Right lobe of liver (tissue), 6 donors: ENCODE results near the gene KLF18. TPM values are rescaled to one million over a fixed set of nuclear protein-coding genes. Genes with fewer than 3 reads are reported as not detected.

ENCODE experiments used
- ATAC-seq, 4 donors: fragments of 200-7000 bp; cut with Tn5 transposase; one replicate each; pipeline ENCODE4 v1.9.1; 2020; ENCODE audit warnings: mild to moderate bottlenecking in 4 of 4, moderate library complexity in 4 of 4
- DNase-seq, 3 donors: peaks; one replicate each; pipeline ENCODE4 v3.0.0-alpha.2; 2020
- H3K27ac ChIP-seq, 3 donors: fragments of 200-600 bp; one replicate each; pipeline ENCODE4 v1.8.0; 2022
- H3K27me3 ChIP-seq, 2 donors: fragments of 200-600 bp; one replicate each; pipeline ENCODE4 v1.8.0; 2022
- H3K36me3 ChIP-seq, 4 donors: fragments of 200-600 bp; sonication (generic) in 1 of 4; one replicate each; pipeline versions ENCODE4 v1.5.1 to v1.8.0; 2017 to 2022; ENCODE audit warnings: control low read depth in 1 of 4
- H3K4me1 ChIP-seq, 4 donors: fragments of 200-600 bp; sonication (generic) in 1 of 4; one replicate each; pipeline versions ENCODE4 v1.5.1 to v1.8.0; 2017 to 2022; ENCODE audit warnings: control low read depth in 1 of 4
- H3K4me3 ChIP-seq, 3 donors: fragments of 200-600 bp; one replicate each; pipeline ENCODE4 v1.8.0; 2022
- H3K9me3 ChIP-seq, 4 donors: fragments of 200-600 bp; sonication (generic) in 1 of 4; one replicate each; pipeline versions ENCODE4 v1.5.1 to v1.8.0; 2017 to 2022; ENCODE audit warnings: control low read depth in 1 of 4
- CTCF ChIP-seq, 4 donors: fragments of 200-600 bp in 3 of 4; fragments of 450-650 bp in 1 of 4; IDR thresholded peaks; one replicate each; pipeline versions ENCODE4 v1.5.1 to v1.8.0; 2016 to 2022; ENCODE audit warnings: antibody characterized with exemption in 4 of 4, mild to moderate bottlenecking in 2 of 4
- POLR2A ChIP-seq: fragments of 450-650 bp; IDR thresholded peaks from one replicate; pipeline ENCODE4 v1.6.1; 2017; ENCODE audit warnings: antibody characterized with exemption, mild to moderate bottlenecking
- WGBS: methylation state at CpG from one replicate; pipeline ENCODE4 v1.1.6; 2018; ENCODE audit warnings: low coverage, low lambda C conversion rate; ENCODE audit not compliant: insufficient coverage; ENCODE audit errors: missing lambda C conversion rate; 5-methylcytosine and 5-hydroxymethylcytosine counted together
- intact Hi-C, 2 donors: fragments of 100-400 bp; cut with DNase I; formaldehyde crosslinking; loops; one replicate each; pipeline versions ENCODE4 v1.11.2 to v1.14.1; 2022
- total RNA-seq, 6 experiments: library from RNA; depleted of rRNA in 2 of 6; stranded (reverse); fragments of >200 nt in 2 of 6; fragmentation: NEBNext Ultra II Directional in 3 of 6; extraction: Animal tissue kit (Norgen Biotek cat#: 25700) in 3 of 6; gene quantifications; one replicate each; pipeline versions ENCODE4 v1.1.0 to v1.2.4, GENCODE V29; 2016 to 2023
- donor health status: DM: no; HTN: yes; CAD: no.
- donor health status: DM: no; HTN: no; CAD: no.
- donor health status: DM: no; HTN: no; CAD: no.
- donor health status: DM: no; HTN: yes; CAD: no.
- donor health status: DM: no; HTN: yes; CAD: no.

Gene KLF18
- total RNA-seq, 6 experiments from 2014 or later, result not detected

GRCh38 chr1:44113095-44113609 is 28.3 kb downstream of the KLF18 start:
- no peak overlapping the region for H3K4me3 ChIP-seq
- H3K27ac ChIP-seq, result no peak overlapping the region
- no peaks in the 10 kb centered on the region for H3K4me1 ChIP-seq
- ATAC-seq (no peak), DNase-seq (no peak)
- no peaks in the 10 kb centered on the region for H3K9me3 ChIP-seq
- WGBS, result 64% methylated on average over 2 of the region's 2 CpGs
- H3K36me3 ChIP-seq, result no peaks in the 10 kb centered on the region
- intact Hi-C loops, result no loop called here
- no peaks in the 10 kb centered on the region for H3K27me3 ChIP-seq
- TF ChIP-seq POLR2A (no peak), CTCF (IDR thresholded peaks at IDR 0.05) (no peak)

DNA sequence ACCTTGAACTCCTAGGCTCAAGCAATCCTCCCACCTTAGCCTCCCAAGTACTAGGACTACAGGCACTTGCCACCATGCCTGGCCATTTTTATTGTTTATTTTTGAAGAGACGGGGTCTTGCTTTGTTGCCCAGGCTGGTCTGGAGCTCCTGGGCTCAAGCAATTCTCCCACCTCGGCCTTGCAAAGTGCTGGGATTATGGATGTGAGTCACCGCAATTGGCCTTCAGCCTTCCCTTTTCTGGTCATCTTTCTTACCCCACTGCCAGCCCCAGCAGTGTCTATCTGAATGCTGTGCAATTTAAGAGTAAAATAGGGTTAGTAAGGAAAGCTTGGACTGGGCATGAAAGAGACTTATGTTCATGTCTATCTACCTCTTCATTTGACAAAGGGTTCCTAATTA is 28.9 kb downstream of the KLF18 start:
- no peaks in the 10 kb centered on the region for H3K36me3 ChIP-seq
- H3K4me1 ChIP-seq, result no peaks in the 10 kb centered on the region
- 96% methylated on average over 3 of the region's 3 CpGs for WGBS
- H3K27ac ChIP-seq, result no peak overlapping the region
- ATAC-seq, result no peak
- DNase-seq, result no peak
- no peak overlapping the region for H3K4me3 ChIP-seq
- intact Hi-C loops, result no loop called here
- no peaks in the 10 kb centered on the region for H3K27me3 ChIP-seq
- TF ChIP-seq POLR2A (no peak), CTCF (IDR thresholded peaks at IDR 0.05) (no peak)
- H3K9me3 ChIP-seq, result no peaks in the 10 kb centered on the region

GRCh38 chr1:44111861-44112260 is 29.6 kb downstream of the KLF18 start:
- no peak for TF ChIP-seq POLR2A
- no peak for TF ChIP-seq CTCF (IDR thresholded peaks at IDR 0.05)
- no peaks in the 10 kb centered on the region for H3K36me3 ChIP-seq
- ATAC-seq (peak in 1 of 4 donors; percentile 33), DNase-seq (no peak)
- H3K4me1 ChIP-seq, result no peaks in the 10 kb centered on the region
- H3K9me3 ChIP-seq, result no peaks in the 10 kb centered on the region
- no peaks in the 10 kb centered on the region for H3K27me3 ChIP-seq
- 57% methylated on average over 4 of the region's 4 CpGs for WGBS
- intact Hi-C loops, result no loop called here
- no peak overlapping the region for H3K27ac ChIP-seq
- no peak overlapping the region for H3K4me3 ChIP-seq

DNA sequence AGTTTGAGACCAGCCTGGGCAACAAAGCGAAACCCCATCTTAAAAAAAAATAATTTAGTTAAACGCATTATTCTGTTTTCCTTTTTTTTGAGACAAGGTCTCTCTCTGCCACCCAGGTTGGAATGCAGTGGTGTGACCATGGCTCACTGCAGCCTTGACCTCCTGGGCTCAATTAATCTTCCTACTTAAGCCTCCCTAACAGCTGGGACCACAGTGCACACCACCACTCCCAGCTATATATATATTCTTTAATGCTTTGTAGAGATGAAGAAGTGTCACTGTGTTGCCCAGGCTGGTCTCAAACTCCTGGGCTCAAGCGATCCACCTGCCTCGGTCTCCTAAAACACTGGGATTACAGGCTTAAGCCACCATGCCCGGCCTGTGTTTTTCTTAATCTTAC is 30.5 kb downstream of the KLF18 start:
- Histone ChIP-seq H3K4me1 (no peaks in the 10 kb centered on the region), H3K36me3 (no peaks in the 10 kb centered on the region), H3K9me3 (no peaks in the 10 kb centered on the region), H3K27me3 (no peaks in the 10 kb centered on the region), H3K4me3 (no peak overlapping the region), H3K27ac (no peak overlapping the region)
- DNase-seq (no peak), ATAC-seq (no peak)
- intact Hi-C loops, result no loop called here
- TF ChIP-seq CTCF (IDR thresholded peaks at IDR 0.05) (no peak), POLR2A (no peak)
- 90% methylated on average over 5 of the region's 5 CpGs for WGBS

DNA sequence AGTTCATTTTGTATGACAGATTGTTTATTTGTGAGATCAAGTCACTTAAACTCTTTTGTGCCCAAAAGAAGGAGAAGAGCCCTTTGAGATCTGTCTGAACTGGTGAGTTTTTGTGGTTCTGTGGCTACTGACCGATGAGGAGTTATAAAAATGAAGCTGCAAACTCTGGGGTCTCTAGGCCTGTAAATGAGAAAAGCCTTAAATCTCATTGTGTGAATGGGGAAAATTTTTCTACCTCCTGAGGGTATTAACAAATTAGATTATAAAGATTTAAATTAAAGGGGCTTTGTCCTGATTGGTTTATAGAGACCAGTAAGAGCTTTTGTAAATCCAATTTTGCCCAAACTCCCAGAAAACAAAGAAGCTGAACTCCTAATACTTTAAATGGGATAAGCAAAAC is 32.5 kb downstream of the KLF18 start:
- Histone ChIP-seq H3K4me1 (no peaks in the 10 kb centered on the region), H3K9me3 (no peaks in the 10 kb centered on the region), H3K36me3 (no peaks in the 10 kb centered on the region), H3K27me3 (no peaks in the 10 kb centered on the region), H3K27ac (no peak overlapping the region), H3K4me3 (no peak overlapping the region)
- WGBS, result 76% methylated on average over 1 of the region's 1 CpG
- DNase-seq (no peak), ATAC-seq (no peak)
- TF ChIP-seq POLR2A (no peak), CTCF (IDR thresholded peaks at IDR 0.05) (no peak)
- intact Hi-C loops, result no loop called here
